NT2/D1 (cell line): Measurements from ENCODE around the gene FAM174C.

Experiments used
- YY1 ChIP-seq: IDR thresholded peaks from 2 replicates; pipeline ENCODE4 v1.6.1; 2011; ENCODE audit not compliant: insufficient read length, insufficient read depth
- ZNF274 ChIP-seq: IDR thresholded peaks from 2 replicates; pipeline ENCODE4 v1.6.1; 2011; ENCODE audit warnings: mild to moderate bottlenecking, low read depth, low read length

DNA sequence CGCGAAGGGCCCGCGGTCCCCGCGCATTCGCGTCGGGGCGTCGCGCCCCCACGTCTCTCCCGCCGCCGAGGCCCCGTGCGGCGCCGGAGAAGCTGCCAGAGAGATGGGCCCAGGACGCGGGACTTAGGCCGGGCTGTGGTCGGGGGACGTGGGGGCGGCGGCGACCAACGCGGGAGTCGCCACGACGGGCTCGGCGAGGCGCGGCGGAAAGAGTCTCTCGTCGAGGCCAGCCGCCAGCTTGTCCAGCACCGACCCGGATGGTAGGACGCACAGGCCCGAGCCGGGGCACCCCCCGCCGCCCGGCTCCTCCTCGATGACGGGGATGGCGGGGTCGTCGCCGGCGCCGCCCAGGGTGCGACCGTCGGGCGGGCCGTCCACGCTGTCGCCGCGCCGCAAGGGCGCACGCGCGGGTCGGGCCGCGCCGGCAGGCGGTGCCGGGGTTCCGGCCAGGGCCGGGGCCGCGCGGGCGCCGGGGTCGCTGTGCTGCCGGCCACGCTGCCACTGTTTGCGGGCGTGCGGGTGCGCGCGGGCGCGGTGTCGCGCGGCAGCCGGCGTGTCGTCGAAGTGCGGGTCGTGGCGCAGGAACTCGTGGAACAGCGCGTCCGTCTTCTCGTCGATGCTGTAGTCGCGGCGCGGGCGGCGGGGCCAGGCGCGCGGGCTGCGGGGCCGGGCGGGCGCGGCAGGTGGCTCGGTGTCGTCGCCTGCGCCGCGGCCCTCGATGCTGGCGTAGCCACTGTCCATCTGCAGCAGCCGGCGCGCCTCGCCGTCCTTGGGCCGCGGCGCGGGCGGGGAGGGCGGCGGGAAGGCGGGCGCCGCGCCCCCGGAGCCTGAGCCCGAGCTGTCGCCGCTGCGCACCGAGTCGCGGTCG is 46.0 kb upstream of the FAM174C start:
- TF ChIP-seq ZNF274, result no peak
- no peak for TF ChIP-seq YY1
